Liver (tissue), 9 donors: Measurements from ENCODE around the gene CROCC2. TPM values are rescaled to one million over a fixed set of nuclear protein-coding genes. Genes with fewer than 3 reads are reported as not detected.

Source experiments
- DNase-seq: peaks from one replicate; pipeline ENCODE4 v3.0.0-alpha.2; 2017; ENCODE audit warnings: low spot score
- H3K27ac ChIP-seq, 2 donors: one replicate each; pipeline ENCODE4 v1.7.0; 2013; ENCODE audit warnings: inconsistent platforms in 2 of 2, low read length in 2 of 2, control low read depth in 1 of 2, low read depth in 1 of 2, mild to moderate bottlenecking in 1 of 2
- H3K27me3 ChIP-seq, 4 donors: one replicate each; pipeline versions ENCODE4 v1.6.1 to v1.7.0; 2013; ENCODE audit warnings: low read length in 3 of 4, inconsistent platforms in 1 of 4, mild to moderate bottlenecking in 1 of 4, moderate library complexity in 1 of 4; ENCODE audit not compliant: control insufficient read depth in 4 of 4, insufficient read depth in 4 of 4
- H3K36me3 ChIP-seq, 4 donors: one replicate each; pipeline versions ENCODE4 v1.6.1 to v1.7.0; 2013; ENCODE audit warnings: low read length in 3 of 4, mild to moderate bottlenecking in 3 of 4, low read depth in 1 of 4, moderate library complexity in 1 of 4; ENCODE audit not compliant: control insufficient read depth in 4 of 4, insufficient read depth in 3 of 4
- H3K4me1 ChIP-seq, 4 donors: one replicate each; pipeline versions ENCODE4 v1.6.1 to v1.7.0; 2013; ENCODE audit warnings: low read length in 3 of 4, mild to moderate bottlenecking in 3 of 4, moderate library complexity in 1 of 4; ENCODE audit not compliant: control insufficient read depth in 4 of 4, insufficient read depth in 4 of 4
- H3K4me3 ChIP-seq, 3 donors: one replicate each; pipeline versions ENCODE4 v1.6.1 to v1.7.0; 2013; ENCODE audit warnings: low read length in 3 of 3, control low read depth in 1 of 3, low read depth in 1 of 3, mild to moderate bottlenecking in 1 of 3
- H3K9ac ChIP-seq, 2 donors: one replicate each; pipeline ENCODE4 v1.7.0; 2013; ENCODE audit warnings: low read length in 2 of 2, mild to moderate bottlenecking in 2 of 2, moderate library complexity in 2 of 2, control low read depth in 1 of 2, low read depth in 1 of 2
- H3K9me3 ChIP-seq, 4 donors: one replicate each; pipeline versions ENCODE4 v1.6.1 to v1.7.0; 2013; ENCODE audit warnings: low read length in 3 of 4; ENCODE audit not compliant: control insufficient read depth in 4 of 4
- ATF3 ChIP-seq: IDR thresholded peaks from 2 replicates; pipeline ENCODE4 v1.6.1; 2016; ENCODE audit warnings: antibody characterized with exemption
- EGR1 ChIP-seq, 2 donors: IDR thresholded peaks; 2 replicates each; pipeline ENCODE4 v1.6.1; 2016 to 2018; ENCODE audit warnings: antibody characterized with exemption in 2 of 2, low read depth in 2 of 2
- FOXA1 ChIP-seq: IDR thresholded peaks from 2 replicates; pipeline ENCODE4 v1.6.1; 2016; ENCODE audit warnings: antibody characterized with exemption
- FOXA2 ChIP-seq: IDR thresholded peaks from 2 replicates; pipeline ENCODE4 v1.6.1; 2016; ENCODE audit warnings: antibody characterized with exemption
- GABPA ChIP-seq, 2 donors: IDR thresholded peaks in 1 of 2; conservative IDR thresholded peaks in 1 of 2; 2 replicates each; pipeline ENCODE4 v1.6.1; 2016; ENCODE audit warnings: antibody characterized with exemption in 2 of 2, mild to moderate bottlenecking in 1 of 2, moderate library complexity in 1 of 2
- HNF4A ChIP-seq, 2 donors: conservative IDR thresholded peaks; 2 replicates each; pipeline ENCODE4 v1.6.1; 2016; ENCODE audit warnings: antibody characterized with exemption in 2 of 2, mild to moderate bottlenecking in 2 of 2
- HNF4G ChIP-seq: IDR thresholded peaks from 2 replicates; pipeline ENCODE4 v1.6.1; 2016; ENCODE audit warnings: antibody characterized with exemption
- JUND ChIP-seq, 2 donors: IDR thresholded peaks; 2 replicates each; pipeline ENCODE4 v1.6.1; 2016; ENCODE audit warnings: antibody characterized with exemption in 2 of 2
- NR2F2 ChIP-seq: IDR thresholded peaks from 2 replicates; pipeline ENCODE4 v1.6.1; 2016; ENCODE audit warnings: antibody characterized with exemption
- RAD21 ChIP-seq, 2 donors: IDR thresholded peaks; 2 replicates each; pipeline ENCODE4 v1.6.1; 2016; ENCODE audit warnings: antibody characterized with exemption in 2 of 2, mild to moderate bottlenecking in 2 of 2
- RXRA ChIP-seq, 2 donors: IDR thresholded peaks; 2 replicates each; pipeline ENCODE4 v1.6.1; 2017 to 2018; ENCODE audit warnings: antibody characterized with exemption in 2 of 2, mild to moderate bottlenecking in 1 of 2
- SP1 ChIP-seq: IDR thresholded peaks from 2 replicates; pipeline ENCODE4 v1.6.1; 2018; ENCODE audit warnings: antibody characterized with exemption, mild to moderate bottlenecking
- TAF1 ChIP-seq: conservative IDR thresholded peaks from 2 replicates; pipeline ENCODE4 v1.6.1; 2016; ENCODE audit warnings: antibody characterized with exemption, mild to moderate bottlenecking
- YY1 ChIP-seq: IDR thresholded peaks from 2 replicates; pipeline ENCODE4 v1.6.1; 2016; ENCODE audit warnings: antibody characterized with exemption, mild to moderate bottlenecking
- WGBS: extraction: QIAGEN DNeasy Blood & Tissue Kit; methylation state at CpG from one replicate; pipeline ENCODE4 v1.1.7; 2013; 5-methylcytosine and 5-hydroxymethylcytosine counted together
- polyA plus RNA-seq, 2 donors: library from polyadenylated mRNA; stranded (reverse) in 1 of 2; unstranded in 1 of 2; fragments of 200-250 nt in 1 of 2; fragments of >200 nt in 1 of 2; fragmentation: Nextera tagmentation in 1 of 2; extraction: Ambion mirVana in 1 of 2; gene quantifications; one replicate each; pipeline versions ENCODE4 v1.2.1 to v1.2.3, GENCODE V29; 2013 to 2015
- total RNA-seq, 2 donors: library from RNA; depleted of rRNA; stranded (reverse); fragments of >200 nt; gene quantifications; one replicate each; pipeline ENCODE4 v1.2.3, GENCODE V29; 2014
- TF ChIP-seq, protein P1 (sequence below): IDR thresholded peaks from 2 replicates; pipeline ENCODE4 v1.6.1; 2016; ENCODE audit warnings: antibody characterized with exemption
- TF ChIP-seq, protein P2 (sequence below): IDR thresholded peaks from 2 replicates; pipeline ENCODE4 v1.6.1; 2016; ENCODE audit warnings: antibody characterized with exemption, mild to moderate bottlenecking
- TF ChIP-seq, protein P3 (sequence below): fragments of 150-350 bp; IDR thresholded peaks from 2 replicates; pipeline ENCODE4 v1.5.1; 2017; ENCODE audit warnings: improper control_type of control experiment, low read depth, low read length; ENCODE audit not compliant: missing input control
- TF ChIP-seq, protein P4 (sequence below): IDR thresholded peaks from 2 replicates; pipeline ENCODE4 v1.6.1; 2016; ENCODE audit warnings: antibody characterized with exemption
- donor health status: healthy.
- donor health status: healthy.
- donor health status: healthy.
- donor health status: healthy.
- donor health status: healthy.

CROCC2 gene
- total and polyA plus RNA-seq, 4 donors = under 0.01 to 0.13 (median 0.05) TPM

DNA sequence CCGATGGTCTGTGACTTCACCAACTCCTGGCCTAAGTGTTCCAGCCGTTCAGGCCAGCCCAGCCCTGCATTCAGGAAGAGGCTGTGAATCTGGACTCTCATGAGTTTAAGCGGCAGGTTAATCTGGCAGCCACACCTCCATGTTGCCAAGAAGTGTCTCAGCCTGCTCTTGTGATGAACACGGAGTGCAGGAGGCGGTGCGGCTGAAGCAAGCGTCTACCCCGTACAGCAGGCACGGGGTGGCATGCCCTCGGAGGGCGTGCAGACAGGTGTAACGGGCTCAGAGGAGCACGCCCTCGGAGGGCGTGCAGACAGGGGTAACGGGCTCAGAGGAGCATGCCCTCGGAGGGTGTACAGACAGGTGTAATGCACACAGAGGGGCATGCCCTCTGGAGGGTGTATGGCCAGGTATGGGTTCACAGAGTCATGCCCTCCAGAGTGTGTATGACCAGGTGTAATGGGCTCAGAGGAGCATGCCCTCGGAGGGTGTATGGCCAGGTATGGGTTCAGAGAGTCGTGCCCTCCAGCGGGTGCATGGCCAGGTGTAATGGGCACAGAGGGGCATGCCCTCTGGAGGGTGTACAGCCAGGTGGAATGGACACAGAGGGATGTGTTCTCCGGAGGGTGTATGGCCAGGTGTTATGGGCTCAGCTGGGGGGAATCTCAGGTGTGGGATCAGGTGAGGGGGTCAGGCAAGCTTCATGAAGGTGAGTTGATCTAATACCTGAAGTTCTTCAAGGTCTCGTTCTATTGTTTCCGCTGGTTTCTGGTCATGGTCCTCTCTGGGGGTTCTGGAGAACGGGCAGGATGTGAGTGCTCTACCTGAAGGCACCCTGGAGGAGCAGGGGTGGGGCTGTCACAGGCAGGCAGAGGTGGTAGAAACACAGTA lies 22.6 kb downstream of the CROCC2 start:
- no peak overlapping the region for H3K27ac ChIP-seq
- TF ChIP-seq RXRA (IDR thresholded peaks at IDR 0.05) (no peak), TAF1 (no peak), YY1 (no peak), GABPA (IDR thresholded peaks at IDR 0.05 in 1 of 2, conservative IDR thresholded peaks at IDR 0.05 in 1 of 2) (no peak), EGR1 (IDR thresholded peaks at IDR 0.05; ENCODE audit: low read depth in 2 of 2) (no peak), FOXA1 (no peak), HNF4G (no peak), SP1 (no peak)
- TF ChIP-seq, protein P1, sequence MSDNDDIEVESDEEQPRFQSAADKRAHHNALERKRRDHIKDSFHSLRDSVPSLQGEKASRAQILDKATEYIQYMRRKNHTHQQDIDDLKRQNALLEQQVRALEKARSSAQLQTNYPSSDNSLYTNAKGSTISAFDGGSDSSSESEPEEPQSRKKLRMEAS = no peak
- TF ChIP-seq, protein P2, sequence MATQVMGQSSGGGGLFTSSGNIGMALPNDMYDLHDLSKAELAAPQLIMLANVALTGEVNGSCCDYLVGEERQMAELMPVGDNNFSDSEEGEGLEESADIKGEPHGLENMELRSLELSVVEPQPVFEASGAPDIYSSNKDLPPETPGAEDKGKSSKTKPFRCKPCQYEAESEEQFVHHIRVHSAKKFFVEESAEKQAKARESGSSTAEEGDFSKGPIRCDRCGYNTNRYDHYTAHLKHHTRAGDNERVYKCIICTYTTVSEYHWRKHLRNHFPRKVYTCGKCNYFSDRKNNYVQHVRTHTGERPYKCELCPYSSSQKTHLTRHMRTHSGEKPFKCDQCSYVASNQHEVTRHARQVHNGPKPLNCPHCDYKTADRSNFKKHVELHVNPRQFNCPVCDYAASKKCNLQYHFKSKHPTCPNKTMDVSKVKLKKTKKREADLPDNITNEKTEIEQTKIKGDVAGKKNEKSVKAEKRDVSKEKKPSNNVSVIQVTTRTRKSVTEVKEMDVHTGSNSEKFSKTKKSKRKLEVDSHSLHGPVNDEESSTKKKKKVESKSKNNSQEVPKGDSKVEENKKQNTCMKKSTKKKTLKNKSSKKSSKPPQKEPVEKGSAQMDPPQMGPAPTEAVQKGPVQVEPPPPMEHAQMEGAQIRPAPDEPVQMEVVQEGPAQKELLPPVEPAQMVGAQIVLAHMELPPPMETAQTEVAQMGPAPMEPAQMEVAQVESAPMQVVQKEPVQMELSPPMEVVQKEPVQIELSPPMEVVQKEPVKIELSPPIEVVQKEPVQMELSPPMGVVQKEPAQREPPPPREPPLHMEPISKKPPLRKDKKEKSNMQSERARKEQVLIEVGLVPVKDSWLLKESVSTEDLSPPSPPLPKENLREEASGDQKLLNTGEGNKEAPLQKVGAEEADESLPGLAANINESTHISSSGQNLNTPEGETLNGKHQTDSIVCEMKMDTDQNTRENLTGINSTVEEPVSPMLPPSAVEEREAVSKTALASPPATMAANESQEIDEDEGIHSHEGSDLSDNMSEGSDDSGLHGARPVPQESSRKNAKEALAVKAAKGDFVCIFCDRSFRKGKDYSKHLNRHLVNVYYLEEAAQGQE = no peak
- H3K9ac ChIP-seq = no peak overlapping the region
- no peak overlapping the region for H3K4me3 ChIP-seq
- H3K27me3 ChIP-seq = no peaks in the 10 kb centered on the region
- no peaks in the 10 kb centered on the region for H3K4me1 ChIP-seq
- no peaks in the 10 kb centered on the region for H3K36me3 ChIP-seq
- 92% methylated on average over 24 of the region's 24 CpGs for WGBS
- DNase-seq = peak; percentile 27
- H3K9me3 ChIP-seq = no peaks in the 10 kb centered on the region

GRCh38 chr2:240929364-240930095 lies 23.4 kb downstream of the CROCC2 start:
- peak; percentile 28 for DNase-seq
- Histone ChIP-seq H3K36me3 (no peaks in the 10 kb centered on the region), H3K4me1 (no peaks in the 10 kb centered on the region), H3K27ac (no peak overlapping the region), H3K9ac (no peak overlapping the region), H3K27me3 (no peaks in the 10 kb centered on the region), H3K9me3 (no peaks in the 10 kb centered on the region), H3K4me3 (no peak overlapping the region)
- WGBS = 85% methylated on average over 10 of the region's 10 CpGs
- TF ChIP-seq, protein P3, sequence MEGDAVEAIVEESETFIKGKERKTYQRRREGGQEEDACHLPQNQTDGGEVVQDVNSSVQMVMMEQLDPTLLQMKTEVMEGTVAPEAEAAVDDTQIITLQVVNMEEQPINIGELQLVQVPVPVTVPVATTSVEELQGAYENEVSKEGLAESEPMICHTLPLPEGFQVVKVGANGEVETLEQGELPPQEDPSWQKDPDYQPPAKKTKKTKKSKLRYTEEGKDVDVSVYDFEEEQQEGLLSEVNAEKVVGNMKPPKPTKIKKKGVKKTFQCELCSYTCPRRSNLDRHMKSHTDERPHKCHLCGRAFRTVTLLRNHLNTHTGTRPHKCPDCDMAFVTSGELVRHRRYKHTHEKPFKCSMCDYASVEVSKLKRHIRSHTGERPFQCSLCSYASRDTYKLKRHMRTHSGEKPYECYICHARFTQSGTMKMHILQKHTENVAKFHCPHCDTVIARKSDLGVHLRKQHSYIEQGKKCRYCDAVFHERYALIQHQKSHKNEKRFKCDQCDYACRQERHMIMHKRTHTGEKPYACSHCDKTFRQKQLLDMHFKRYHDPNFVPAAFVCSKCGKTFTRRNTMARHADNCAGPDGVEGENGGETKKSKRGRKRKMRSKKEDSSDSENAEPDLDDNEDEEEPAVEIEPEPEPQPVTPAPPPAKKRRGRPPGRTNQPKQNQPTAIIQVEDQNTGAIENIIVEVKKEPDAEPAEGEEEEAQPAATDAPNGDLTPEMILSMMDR = no peak
- no peak for TF ChIP-seq FOXA1
- no peak for TF ChIP-seq NR2F2
- no peak for TF ChIP-seq TAF1
- no peak for TF ChIP-seq RXRA (IDR thresholded peaks at IDR 0.05)
- no peak for TF ChIP-seq HNF4A (conservative IDR thresholded peaks at IDR 0.05)
- no peak for TF ChIP-seq FOXA2
- TF ChIP-seq YY1 = no peak
- TF ChIP-seq, protein P2 = no peak
- TF ChIP-seq HNF4G = no peak
- TF ChIP-seq JUND (IDR thresholded peaks at IDR 0.05) = no peak
- no peak for TF ChIP-seq ATF3
- no peak for TF ChIP-seq SP1
- TF ChIP-seq, protein P4, sequence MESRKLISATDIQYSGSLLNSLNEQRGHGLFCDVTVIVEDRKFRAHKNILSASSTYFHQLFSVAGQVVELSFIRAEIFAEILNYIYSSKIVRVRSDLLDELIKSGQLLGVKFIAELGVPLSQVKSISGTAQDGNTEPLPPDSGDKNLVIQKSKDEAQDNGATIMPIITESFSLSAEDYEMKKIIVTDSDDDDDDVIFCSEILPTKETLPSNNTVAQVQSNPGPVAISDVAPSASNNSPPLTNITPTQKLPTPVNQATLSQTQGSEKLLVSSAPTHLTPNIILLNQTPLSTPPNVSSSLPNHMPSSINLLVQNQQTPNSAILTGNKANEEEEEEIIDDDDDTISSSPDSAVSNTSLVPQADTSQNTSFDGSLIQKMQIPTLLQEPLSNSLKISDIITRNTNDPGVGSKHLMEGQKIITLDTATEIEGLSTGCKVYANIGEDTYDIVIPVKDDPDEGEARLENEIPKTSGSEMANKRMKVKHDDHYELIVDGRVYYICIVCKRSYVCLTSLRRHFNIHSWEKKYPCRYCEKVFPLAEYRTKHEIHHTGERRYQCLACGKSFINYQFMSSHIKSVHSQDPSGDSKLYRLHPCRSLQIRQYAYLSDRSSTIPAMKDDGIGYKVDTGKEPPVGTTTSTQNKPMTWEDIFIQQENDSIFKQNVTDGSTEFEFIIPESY = no peak
- TF ChIP-seq RAD21 (IDR thresholded peaks at IDR 0.05) = no peak
- TF ChIP-seq, protein P1 = no peak
